Measurements from ENCODE around the gene TECPR2. TPM values are rescaled to one million over a fixed set of nuclear protein-coding genes. Genes with fewer than 3 reads are reported as not detected.
A peak's percentile ranks its signal among the peaks of the same experiment; 100 is the strongest.
"Not testable (repeated sequence)": the region's sequence is repeated elsewhere in the genome, so short reads cannot be mapped to it uniquely, and the experiment has no call there.

The TECPR2 gene
- total RNA-seq, result 14.6 and 25.4 TPM in 2 replicates

DNA sequence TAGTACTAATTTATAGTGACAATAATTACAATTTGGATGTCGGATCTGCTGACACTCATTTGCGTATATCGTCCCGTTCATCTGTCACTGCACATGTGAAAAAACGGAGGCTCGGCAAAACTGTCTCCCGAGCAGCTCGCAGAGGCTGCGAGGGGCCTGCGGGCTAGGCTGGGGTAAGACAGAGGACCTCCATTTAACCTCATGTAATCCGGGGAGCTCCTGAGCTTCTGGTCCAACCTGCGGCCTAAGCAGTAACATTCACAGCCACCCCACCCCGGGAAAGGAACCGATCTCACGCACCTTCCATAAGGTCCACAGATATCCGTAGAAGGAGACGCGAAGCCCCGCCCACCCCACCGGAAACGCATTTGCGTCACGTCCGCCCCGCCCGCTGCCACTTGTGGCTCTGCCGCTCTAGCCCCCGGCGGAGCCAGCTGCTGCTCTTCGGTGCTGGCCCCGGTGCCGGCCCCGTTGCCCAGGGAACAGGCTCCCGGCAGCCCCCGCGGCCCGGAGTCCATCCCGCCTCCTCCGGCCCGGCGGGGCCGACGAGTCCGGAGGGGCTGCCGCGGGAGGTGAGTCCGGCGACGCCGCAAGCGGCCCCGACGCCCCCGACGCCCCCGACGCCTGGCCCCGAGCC is at the start of gene TECPR2, which contains the start of gene CINP:
TECPR2 (plus strand) TSS at position 397 of the 637 bp plus-strand sequence. CDS start 13,781 bp downstream, outside the sequence.
CINP (minus strand) TSS at position 346 of the 637 bp plus-strand sequence; CDS start at position 307, 39 bp downstream.
- DNase-seq, result peak; percentile 97

DNA sequence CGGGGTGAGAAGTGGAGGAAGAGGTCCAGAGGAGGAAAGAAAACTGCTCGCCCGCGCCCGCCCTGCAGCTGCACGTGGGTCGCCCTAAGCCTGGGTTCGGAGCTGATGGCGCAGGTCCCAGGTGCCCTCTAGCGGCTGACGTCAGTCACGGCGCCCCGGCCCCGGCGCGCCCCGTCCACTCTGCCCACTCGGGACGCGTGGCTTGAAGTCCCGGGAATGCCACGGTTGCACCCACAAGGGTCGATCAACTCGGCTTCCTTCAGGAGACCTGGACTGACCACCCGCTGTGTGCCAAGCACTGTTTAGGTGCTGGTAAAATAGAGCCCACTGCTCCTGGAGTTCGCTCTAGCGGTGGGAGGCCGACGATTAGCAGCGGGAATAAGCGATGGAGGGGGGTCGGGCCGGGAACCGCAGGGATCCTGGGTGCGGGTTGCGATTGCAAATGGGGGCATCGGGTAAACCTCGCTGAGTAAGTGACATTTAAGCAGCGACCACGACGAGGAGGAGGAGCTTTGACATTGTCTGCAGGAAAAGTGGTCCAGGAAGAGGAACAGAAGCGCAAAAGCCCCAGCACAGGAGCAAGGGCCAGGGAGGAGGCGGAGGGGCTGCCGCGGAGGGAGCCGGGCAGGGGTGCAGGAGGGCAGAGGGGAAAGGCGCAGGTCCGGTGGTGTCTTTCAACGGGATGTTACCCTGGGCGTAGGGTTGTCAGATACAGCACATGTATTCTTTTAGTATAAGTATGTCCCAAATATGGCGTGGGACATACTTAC is 48.3 kb upstream of the TECPR2 start:
- DNase-seq, result peak; percentile 88

- DNase-seq, result no peak
These were observed 47.6 kb upstream of the TECPR2 start for GRCh38 chr14:102315121-102315520.

- DNase-seq, result peak; percentile 55
These were observed 46.4 kb upstream of the TECPR2 start for GRCh38 chr14:102316338-102316742.

DNA sequence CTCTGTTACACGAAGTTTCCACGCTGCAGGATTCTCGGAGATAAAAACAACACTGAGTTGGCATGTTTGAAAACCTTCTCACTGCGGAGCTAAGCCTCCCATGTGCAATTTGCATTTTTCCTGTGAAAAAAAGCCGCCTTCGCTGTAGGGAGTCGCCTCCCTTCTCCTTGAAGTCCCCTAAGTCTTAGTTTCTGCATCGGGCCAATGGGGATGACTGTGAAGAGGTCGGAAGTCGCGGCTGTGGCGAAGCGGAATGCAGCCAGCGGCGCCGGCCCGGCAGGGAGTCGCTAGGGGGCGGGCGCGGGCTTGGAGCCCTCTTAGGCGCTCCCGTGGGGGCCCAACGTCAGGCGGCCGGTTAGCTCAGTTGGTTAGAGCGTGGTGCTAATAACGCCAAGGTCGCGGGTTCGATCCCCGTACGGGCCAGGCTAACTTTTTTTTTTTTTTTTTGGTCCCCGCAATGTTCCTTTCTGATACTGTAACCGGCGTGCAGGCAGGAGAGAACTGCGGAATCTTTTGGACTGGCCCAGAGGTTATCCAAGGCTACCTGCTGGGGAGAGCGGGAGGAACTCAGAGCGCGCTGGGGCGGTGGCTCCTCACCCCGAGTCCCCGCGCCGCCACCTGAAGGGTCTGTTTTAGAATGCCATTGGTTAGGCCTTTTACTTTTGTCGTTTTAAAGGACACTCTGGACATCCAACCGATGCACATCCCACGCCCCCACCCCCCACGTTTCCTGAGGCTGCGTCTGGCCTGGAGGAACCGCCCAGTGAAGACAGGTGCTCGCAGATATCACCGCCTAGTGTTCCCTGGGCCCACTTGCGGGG is 45.8 kb upstream of the TECPR2 start:
- DNase-seq, result peak; percentile 93

DNA sequence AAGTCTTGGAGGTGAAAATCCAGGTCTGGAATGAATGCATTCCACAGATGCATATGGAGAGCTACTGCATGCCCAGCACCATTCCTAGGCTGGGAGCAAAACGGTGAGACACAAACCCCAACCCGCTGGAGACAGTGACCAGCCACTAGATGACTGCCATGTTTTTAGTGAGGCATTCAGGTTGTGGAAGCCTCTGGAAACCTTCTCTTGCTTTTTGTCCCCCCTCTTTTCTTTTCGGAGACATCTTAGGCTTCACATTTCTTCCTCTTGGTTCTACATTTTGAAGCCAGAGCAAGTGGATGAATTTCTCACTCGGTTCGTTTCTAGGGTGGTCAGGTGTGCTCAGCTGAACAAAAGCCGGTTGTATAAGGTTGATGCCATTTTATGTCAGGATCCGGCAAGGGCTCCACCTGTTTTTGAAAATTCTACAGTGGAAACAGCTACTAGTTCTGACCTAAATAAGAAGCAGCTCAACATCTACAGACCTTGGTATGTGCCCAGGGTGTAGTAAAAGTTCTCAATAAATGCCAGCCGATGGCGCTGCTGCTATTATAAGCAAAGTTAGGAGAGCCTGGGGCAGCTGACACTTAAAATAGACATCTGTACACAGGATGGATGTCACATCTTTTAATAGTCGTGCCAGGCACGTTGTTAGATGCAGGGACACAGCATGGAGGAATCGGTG is 45.0 kb upstream of the TECPR2 start:
- peak; percentile 59 for DNase-seq

DNA sequence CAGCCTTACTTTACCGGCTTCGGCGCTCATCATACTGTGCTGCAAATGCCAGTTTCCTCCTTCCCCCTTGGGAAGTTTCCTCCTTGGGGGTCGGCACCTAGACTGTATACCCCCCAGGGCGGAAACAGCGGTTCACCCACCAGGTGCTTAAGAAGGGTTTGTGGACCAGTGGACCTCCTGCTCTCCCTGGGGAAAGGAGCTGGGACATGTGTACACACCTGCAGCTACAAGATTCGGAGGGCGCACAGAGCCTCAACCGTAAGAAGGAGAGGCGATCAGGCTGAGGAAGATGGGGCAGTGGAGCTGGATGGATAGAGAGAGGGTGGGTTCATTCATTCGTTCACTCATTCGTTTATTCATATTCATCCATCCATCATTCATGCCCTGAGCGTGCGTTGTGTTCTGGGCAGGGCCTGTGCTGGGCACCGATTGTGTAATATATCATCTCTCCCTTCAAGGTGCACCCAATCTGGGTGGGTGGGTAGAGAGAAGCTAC is 43.9 kb upstream of the TECPR2 start:
- no peak for DNase-seq

- peak; percentile 92 for DNase-seq
These were observed 43.2 kb upstream of the TECPR2 start, which contains the start of gene ZNF839 for GRCh38 chr14:102319351-102320032. TSS of gene ZNF839 (plus strand) at chr14:102319746. CDS start at chr14:102319766, 20 bp downstream.

DNA sequence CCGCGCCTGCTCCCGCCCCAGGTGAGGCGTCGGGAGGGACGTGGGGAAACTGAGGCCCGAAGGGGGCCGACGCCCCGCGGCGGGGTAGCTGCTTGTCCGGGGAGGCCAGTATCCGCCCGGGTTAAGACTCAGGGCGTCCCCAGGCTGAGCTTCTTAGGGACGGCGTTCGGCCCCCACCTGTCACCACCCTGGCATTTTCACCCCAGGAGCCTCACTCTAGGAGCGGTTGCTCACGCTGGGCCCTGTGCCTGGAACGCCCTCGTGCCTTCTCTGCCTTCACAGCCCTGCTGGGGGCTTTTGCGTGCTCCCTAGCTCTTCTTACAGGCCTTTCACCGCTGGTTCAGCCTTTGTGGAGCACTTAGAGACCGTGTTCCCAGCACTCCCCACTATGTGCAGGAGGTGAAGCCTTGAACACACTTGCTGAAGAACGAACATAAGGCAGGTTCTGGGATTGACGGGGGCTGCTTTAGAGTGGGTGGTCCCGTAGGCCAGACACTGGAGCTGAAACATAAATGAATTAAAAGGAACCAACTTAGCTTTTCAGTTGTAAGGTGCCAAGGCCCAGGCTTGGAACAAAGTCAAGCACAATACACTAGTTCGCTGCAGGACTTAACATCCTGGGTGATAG is 42.6 kb upstream of the TECPR2 start:
- peak; percentile 60 for DNase-seq

DNA sequence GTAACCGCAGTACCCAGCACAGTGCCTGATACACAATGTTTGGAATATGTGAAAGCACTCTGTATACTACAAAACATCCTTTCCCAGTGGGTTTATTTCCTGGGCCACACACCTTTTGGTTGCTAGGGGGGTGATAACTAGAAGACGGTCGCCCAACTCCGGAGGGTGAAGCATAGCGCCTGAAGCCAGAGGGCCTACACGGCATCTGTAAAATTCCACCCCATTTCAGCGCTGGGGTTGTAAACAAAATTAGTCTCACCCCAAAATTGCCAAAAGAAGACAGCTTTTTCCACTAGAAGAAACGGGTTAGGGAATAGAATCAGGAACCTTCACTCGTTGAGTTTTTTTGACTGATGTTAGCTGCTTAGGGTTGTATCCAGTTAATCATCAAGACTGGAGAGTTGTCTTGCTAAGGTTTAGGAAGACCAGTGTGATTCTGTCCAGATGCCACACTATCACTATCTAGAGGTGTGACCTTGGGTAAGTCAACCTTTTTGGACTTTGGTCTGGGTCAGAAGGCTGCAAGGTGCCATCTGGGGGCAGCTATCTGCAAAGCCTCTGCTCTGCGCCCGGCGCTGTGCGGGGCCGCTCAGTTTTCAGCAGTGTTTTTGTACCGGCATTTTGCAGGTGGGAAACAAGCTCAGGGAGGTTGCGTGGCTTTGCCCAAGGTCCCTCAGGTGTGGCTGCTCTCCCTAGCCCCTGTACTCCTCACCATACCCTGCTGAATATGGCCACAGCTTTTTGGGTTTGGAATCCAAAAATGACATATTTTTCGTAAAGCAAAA is 41.9 kb upstream of the TECPR2 start:
- no peak for DNase-seq

- no peak for DNase-seq
These were observed 41.0 kb upstream of the TECPR2 start for GRCh38 chr14:102321456-102322422.

DNA sequence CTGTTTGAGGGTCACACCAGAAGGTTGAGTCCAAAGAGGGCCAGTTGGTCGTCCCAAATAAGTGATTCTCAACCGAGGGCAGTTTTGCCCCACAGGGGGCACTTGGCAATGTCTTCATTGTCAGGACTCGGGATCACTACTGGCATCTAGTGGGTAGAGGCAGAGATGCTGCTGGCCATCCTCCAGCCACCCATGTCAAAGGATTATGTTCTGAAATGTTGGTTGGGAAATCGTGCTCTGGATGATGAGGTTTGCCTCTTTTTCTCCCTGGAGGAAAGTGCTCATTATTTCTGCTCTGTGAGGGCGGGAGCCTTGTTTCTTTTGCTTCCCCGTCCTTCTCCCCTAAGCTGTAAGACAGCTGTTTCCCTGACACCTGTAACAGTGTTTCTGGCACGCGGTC is 39.6 kb upstream of the TECPR2 start:
- DNase-seq, result peak; percentile 85

DNA sequence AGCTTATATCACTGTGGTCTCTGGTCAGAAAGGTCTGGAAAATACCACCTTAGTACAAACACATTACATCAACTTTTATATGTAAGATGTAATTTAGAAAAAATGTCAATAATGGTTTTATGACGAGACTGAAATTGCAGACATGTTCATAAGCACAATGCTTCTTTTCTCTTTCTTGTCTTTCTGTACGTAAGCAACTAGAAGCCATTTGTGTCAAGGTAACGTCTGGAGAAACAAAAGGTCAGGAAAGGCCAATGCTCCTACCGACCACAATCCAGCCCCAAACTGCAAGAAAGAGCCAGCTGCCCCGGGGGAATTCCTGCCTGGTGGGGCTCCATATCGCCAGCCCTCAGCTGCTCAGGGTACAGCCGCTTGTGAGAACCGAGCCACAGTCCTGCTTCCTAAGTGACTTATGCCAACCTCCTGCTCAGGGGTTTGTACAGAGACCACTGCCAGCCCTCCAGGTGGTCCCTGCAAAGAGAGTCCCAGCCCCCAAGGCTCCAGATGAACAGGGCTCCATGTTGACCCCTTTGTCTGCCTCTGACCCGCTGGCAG is 36.9 kb upstream of the TECPR2 start:
- no peak for DNase-seq

GRCh38 chr14:102326583-102326982 is 36.2 kb upstream of the TECPR2 start:
- no peak for DNase-seq

DNA sequence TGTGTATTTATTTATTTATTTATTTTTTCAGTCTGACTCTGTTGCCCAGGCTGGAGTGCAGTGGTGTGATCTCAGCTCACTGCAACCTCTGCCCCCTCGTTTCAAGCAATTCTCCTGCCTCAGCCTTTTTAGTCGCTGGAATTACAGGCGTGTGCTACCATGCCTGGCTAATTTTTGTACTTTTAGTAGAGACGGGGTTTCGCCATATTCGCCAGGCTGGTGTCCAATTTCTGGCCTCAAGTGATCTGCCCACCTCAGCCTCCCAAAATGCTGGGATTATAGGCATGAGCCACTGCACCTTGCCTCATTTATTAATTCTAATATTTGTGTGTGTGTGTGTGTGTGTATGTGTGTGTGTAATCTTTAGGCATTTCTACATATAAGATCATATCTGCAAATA is 33.4 kb upstream of the TECPR2 start:
- DNase-seq, result not testable (repeated sequence)

DNA sequence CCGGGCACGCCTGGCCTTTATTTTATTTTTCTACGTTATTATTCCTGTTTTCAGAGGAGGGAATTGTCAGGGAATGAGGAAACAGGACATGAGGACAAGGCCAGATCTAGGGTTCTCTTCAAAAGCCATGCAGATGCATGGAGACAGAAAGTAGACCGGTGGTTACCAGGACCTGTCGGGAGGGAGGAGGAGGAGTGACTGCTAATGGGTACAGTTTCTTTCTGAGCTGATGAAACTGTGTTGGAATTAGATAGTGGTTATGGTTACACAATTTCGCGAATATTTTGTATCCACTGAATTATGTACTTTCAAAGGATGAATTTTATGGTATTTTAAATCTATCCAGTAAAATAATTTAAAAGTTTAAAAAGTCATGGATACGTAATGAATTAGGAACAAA is 31.9 kb upstream of the TECPR2 start:
- DNase-seq, result no peak

DNA sequence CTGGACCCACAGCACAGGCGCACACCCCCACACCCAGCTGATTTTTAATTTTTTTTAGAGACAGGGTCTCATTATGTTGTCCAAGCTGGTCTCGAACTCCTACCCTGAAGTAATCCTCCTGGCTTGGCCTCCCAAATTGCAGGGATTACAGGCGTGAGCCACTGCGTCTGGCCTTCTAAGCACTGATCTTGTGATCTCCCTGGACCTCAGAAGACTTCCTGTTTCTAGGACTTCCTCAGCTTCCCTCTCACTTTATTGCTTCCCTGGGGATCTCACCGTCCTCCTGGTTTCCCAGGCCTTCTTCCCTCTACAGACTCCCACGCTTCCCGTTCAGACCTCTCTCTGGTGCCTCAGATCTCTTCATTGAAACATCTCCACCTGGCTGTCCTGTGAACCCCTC is 29.4 kb upstream of the TECPR2 start:
- peak; percentile 14 for DNase-seq

Measured in dermis blood vessel endothelial cell (primary cell).